Endodermal cell (in vitro differentiated cells): Measurements from ENCODE around the gene GABRB1. TPM values are rescaled to one million over a fixed set of nuclear protein-coding genes. Genes with fewer than 3 reads are reported as not detected.
"Not testable (repeated sequence)": the region's sequence is repeated elsewhere in the genome, so short reads cannot be mapped to it uniquely, and the experiment has no call there.

ENCODE experiments used
- DNase-seq: peaks from one replicate; pipeline ENCODE4 v3.0.0-alpha.2; 2017
- H3K27ac ChIP-seq: 2 replicates; pipeline ENCODE4 v1.5.1; 2013; ENCODE audit warnings: mild to moderate bottlenecking, low read depth, low read length, moderate library complexity
- H3K27me3 ChIP-seq: 2 replicates; pipeline ENCODE4 v1.6.1; 2013; ENCODE audit warnings: mild to moderate bottlenecking, low read length, moderate library complexity; ENCODE audit not compliant: insufficient read depth, control insufficient read depth, poor library complexity, severe bottlenecking
- H3K36me3 ChIP-seq: 2 replicates; pipeline ENCODE4 v1.7.0; 2013; ENCODE audit warnings: mild to moderate bottlenecking, low read length, moderate library complexity; ENCODE audit not compliant: control insufficient read depth, insufficient read depth
- H3K4me1 ChIP-seq: one replicate; pipeline ENCODE4 v1.7.0; 2013; ENCODE audit warnings: low read length; ENCODE audit not compliant: control insufficient read depth, insufficient read depth
- H3K4me3 ChIP-seq: 2 replicates; pipeline ENCODE4 v1.5.1; 2013; ENCODE audit warnings: mild to moderate bottlenecking, low read length, moderate library complexity
- H3K9ac ChIP-seq: 2 replicates; pipeline ENCODE4 v1.6.1; 2013; ENCODE audit warnings: mild to moderate bottlenecking, low read length, moderate library complexity; ENCODE audit not compliant: poor library complexity, severe bottlenecking; ENCODE audit errors: extremely low read depth
- H3K9me3 ChIP-seq: 2 replicates; pipeline ENCODE4 v1.6.1; 2013; ENCODE audit warnings: mild to moderate bottlenecking, low read length, moderate library complexity; ENCODE audit not compliant: control insufficient read depth
- H3K27ac Mint-ChIP-seq: 2 replicates; pipeline ENCODE4 v1.8.0; 2020; ENCODE audit warnings: mixed read lengths
- H3K27me3 Mint-ChIP-seq: 2 replicates; pipeline ENCODE4 v1.8.0; 2021; ENCODE audit warnings: mild to moderate bottlenecking, mixed read lengths; ENCODE audit not compliant: insufficient read depth
- H3K36me3 Mint-ChIP-seq: 2 replicates; pipeline ENCODE4 v1.8.0; 2020; ENCODE audit warnings: low read depth, mixed read lengths
- H3K4me1 Mint-ChIP-seq: 2 replicates; pipeline ENCODE4 v1.8.0; 2020; ENCODE audit warnings: mixed read lengths
- H3K4me3 Mint-ChIP-seq: 2 replicates; pipeline ENCODE4 v1.8.0; 2020; ENCODE audit warnings: mild to moderate bottlenecking, moderate library complexity, mixed read lengths
- H3K9me3 Mint-ChIP-seq: 2 replicates; pipeline ENCODE4 v1.8.0; 2020; ENCODE audit warnings: mild to moderate bottlenecking, mixed read lengths
- WGBS, 2 experiments: methylation state at CpG; one replicate each; pipeline versions ENCODE4 v1.1.5 to v1.1.7; 2013; ENCODE audit warnings: missing lambda C conversion rate in 2 of 2, mixed read lengths in 1 of 2; ENCODE audit not compliant: insufficient coverage in 1 of 2, insufficient read length in 1 of 2; 5-methylcytosine and 5-hydroxymethylcytosine counted together
- total RNA-seq, 2 donors: library from RNA; stranded (reverse); fragmentation: NEBNext Ultra II Directional in 1 of 2; extraction: Animal tissue kit (Norgen Biotek cat#: 25700) in 1 of 2; gene quantifications; 2 replicates in 1 of 2; 3 replicates in 1 of 2; pipeline ENCODE4 v1.2.1, GENCODE V29; 2021
- TF ChIP-seq, protein P1 (sequence below): fragments of 200-600 bp; sonication (generic); conservative IDR thresholded peaks from 2 replicates; pipeline ENCODE4 v1.5.0; 2021; ENCODE audit warnings: antibody characterized with exemption, mild to moderate bottlenecking

GABRB1 gene
- total RNA-seq, 2 donors from 2014 or later = not detected

DNA sequence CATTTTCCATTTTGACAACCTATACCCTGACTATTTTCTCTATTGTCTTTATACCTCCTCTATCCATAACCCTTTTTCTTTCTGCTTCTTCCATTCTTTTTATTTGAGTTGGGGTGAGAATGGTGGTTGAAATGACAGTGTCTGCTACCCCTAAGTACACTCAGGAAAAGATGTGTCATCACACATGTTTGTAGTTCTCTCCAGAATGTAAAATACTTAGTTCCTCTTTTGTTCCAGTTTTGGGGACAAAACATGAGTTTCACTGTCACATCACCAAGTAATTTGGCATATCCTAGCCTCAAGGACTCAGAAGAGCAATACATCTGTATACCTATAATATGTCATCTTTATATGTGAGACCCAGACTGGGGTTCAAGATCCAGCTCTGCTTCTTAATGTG, 341.8 kb downstream of the GABRB1 start:
- Histone ChIP-seq H3K9ac (no peak overlapping the region), H3K27ac (no peak overlapping the region), H3K27me3 (no peaks in the 10 kb centered on the region), H3K4me3 (no peak overlapping the region), H3K36me3 (no peaks in the 10 kb centered on the region), H3K4me1 (no peaks in the 10 kb centered on the region), H3K9me3 (no peaks in the 10 kb centered on the region)
- H3K4me3 Mint-ChIP-seq = no peak overlapping the region
- TF ChIP-seq, protein P1, sequence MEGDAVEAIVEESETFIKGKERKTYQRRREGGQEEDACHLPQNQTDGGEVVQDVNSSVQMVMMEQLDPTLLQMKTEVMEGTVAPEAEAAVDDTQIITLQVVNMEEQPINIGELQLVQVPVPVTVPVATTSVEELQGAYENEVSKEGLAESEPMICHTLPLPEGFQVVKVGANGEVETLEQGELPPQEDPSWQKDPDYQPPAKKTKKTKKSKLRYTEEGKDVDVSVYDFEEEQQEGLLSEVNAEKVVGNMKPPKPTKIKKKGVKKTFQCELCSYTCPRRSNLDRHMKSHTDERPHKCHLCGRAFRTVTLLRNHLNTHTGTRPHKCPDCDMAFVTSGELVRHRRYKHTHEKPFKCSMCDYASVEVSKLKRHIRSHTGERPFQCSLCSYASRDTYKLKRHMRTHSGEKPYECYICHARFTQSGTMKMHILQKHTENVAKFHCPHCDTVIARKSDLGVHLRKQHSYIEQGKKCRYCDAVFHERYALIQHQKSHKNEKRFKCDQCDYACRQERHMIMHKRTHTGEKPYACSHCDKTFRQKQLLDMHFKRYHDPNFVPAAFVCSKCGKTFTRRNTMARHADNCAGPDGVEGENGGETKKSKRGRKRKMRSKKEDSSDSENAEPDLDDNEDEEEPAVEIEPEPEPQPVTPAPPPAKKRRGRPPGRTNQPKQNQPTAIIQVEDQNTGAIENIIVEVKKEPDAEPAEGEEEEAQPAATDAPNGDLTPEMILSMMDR = no peak
- peaks cover 5% of the 10 kb centered on the region for H3K9me3 Mint-ChIP-seq
- H3K27me3 Mint-ChIP-seq = peaks cover 2% of the 10 kb centered on the region
- DNase-seq = no peak
- H3K36me3 Mint-ChIP-seq = no peaks in the 10 kb centered on the region
- peaks cover 3% of the 10 kb centered on the region for H3K4me1 Mint-ChIP-seq
- H3K27ac Mint-ChIP-seq = no peak overlapping the region

DNA sequence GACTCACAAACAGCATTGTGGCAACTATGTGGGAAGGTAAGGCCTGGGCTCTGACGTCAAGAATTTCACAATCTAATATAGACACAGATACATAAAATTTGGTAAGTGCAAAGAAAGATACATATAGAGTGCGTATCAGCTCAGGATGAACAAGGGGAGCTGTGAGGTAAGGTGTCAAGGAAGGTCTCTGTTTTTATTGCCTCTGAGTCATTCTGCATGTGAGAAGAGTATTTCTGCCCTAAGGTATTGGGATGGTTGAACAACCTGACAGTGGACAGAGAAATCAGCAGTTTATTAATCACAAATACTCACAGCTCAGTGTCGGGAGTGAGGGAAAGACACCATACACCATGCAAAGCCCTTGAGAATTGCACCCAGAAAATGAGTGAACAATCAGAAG, 342.3 kb downstream of the GABRB1 start:
- H3K4me3 ChIP-seq = no peak overlapping the region
- H3K27me3 ChIP-seq = no peaks in the 10 kb centered on the region
- H3K36me3 ChIP-seq = no peaks in the 10 kb centered on the region
- H3K27me3 Mint-ChIP-seq = peaks cover 2% of the 10 kb centered on the region
- no peak overlapping the region for H3K27ac Mint-ChIP-seq
- no peaks in the 10 kb centered on the region for H3K36me3 Mint-ChIP-seq
- WGBS, 2 experiments = 90 to 100% methylated on average over 1 to 2 of the region's 3 CpGs
- H3K9me3 Mint-ChIP-seq = peaks cover 5% of the 10 kb centered on the region
- no peak overlapping the region for H3K27ac ChIP-seq
- no peaks in the 10 kb centered on the region for H3K4me1 ChIP-seq
- no peak overlapping the region for H3K4me3 Mint-ChIP-seq
- TF ChIP-seq, protein P1 = no peak
- no peak overlapping the region for H3K9ac ChIP-seq
- no peak for DNase-seq
- no peaks in the 10 kb centered on the region for H3K9me3 ChIP-seq
- H3K4me1 Mint-ChIP-seq = peaks cover 3% of the 10 kb centered on the region

DNA sequence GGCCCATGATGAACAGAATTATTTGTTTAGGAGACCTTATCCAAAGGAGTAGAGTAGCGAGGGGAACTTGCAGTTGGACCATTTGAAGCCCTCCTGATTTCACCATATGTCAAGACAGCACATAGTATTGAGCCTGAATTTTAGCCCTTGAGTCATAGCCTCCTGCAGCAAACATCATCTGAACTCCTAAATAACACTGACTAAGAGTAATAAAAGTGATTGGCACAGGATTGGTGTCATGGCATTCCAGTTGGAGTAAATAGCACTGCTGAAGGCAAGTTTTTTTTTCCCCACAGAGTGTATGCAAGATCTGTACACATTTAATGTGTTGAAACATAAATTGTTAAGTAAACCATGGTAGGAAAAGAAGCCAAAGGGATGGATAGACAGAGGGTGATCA, 343.1 kb downstream of the GABRB1 start:
- Mint-ChIP-seq H3K4me1 (peaks cover 3% of the 10 kb centered on the region), H3K9me3 (peaks cover 5% of the 10 kb centered on the region), H3K4me3 (no peak overlapping the region), H3K27me3 (peaks cover 2% of the 10 kb centered on the region), H3K36me3 (no peaks in the 10 kb centered on the region), H3K27ac (no peak overlapping the region)
- TF ChIP-seq, protein P1 = no peak
- H3K27me3 ChIP-seq = no peaks in the 10 kb centered on the region
- no peaks in the 10 kb centered on the region for H3K4me1 ChIP-seq
- H3K9me3 ChIP-seq = no peaks in the 10 kb centered on the region
- H3K36me3 ChIP-seq = no peaks in the 10 kb centered on the region
- DNase-seq = no peak
- H3K9ac ChIP-seq = no peak overlapping the region
- H3K4me3 ChIP-seq = no peak overlapping the region
- whole genome bisulfite sequencing, 2 experiments = 80 to 90% methylated on average over 1 of the region's 1 CpG
- no peak overlapping the region for H3K27ac ChIP-seq

DNA sequence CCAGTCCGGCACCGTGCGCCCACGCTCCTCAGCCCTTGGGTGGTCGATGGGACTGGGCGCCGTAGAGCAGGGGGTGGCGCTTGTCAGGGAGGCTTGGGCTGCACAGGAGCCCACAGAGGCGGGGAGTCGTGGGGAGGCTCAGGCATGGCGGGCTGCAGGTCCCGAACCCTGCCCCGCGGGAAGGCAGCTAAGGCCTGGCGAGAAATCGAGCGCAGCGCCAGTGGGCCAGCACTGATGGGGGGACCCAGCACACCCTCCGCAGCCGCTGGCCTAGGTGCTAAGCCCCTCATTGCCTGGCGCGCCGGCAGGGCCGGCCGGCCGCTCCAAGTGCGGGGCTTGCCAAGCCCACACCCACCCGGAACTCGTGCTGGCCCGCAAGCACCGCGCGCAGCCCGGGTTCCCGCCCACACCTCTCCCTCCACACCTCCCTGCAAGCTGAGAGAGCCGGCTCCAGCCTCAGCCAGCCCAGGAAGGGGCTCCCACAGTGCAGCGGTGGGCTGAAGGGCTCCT, 346.7 kb downstream of the GABRB1 start:
- not testable (repeated sequence) for H3K4me1 ChIP-seq, H3K27me3 ChIP-seq, H3K9ac ChIP-seq, H3K9me3 Mint-ChIP-seq, H3K4me3 Mint-ChIP-seq, H3K9me3 ChIP-seq, H3K36me3 ChIP-seq, H3K36me3 Mint-ChIP-seq, H3K27ac ChIP-seq, H3K4me3 ChIP-seq, H3K27me3 Mint-ChIP-seq, H3K27ac Mint-ChIP-seq, H3K4me1 Mint-ChIP-seq, DNase-seq
- 95 to 96% methylated on average over 8 to 37 of the region's 37 CpGs for WGBS, 2 experiments
